ENCODE measurements around the gene CDYL2.

CDYL2 gene

DNA sequence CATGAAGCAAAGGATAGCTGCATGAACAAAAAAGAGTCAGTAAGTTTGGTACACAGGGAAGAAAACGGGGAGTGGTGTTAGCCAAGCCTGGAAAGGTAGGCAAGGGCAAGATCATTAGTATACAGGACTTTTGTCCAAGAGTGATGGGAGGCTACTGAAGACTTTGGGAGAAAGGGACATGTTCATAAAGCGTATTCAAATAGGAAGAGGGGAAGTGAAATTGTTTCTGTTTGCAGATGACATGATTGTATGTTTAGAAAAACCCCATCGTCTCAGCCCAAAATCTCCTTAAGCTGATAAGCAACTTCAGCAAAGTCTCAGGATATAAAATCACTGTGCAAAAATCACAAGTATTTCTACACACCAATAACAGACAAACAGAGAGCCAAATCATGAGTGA is 19.4 kb downstream of the CDYL2 start:
- no peak overlapping the region for H3K4me3 ChIP-seq (ENCODE audit: low read length)
- TF ChIP-seq, protein P1, sequence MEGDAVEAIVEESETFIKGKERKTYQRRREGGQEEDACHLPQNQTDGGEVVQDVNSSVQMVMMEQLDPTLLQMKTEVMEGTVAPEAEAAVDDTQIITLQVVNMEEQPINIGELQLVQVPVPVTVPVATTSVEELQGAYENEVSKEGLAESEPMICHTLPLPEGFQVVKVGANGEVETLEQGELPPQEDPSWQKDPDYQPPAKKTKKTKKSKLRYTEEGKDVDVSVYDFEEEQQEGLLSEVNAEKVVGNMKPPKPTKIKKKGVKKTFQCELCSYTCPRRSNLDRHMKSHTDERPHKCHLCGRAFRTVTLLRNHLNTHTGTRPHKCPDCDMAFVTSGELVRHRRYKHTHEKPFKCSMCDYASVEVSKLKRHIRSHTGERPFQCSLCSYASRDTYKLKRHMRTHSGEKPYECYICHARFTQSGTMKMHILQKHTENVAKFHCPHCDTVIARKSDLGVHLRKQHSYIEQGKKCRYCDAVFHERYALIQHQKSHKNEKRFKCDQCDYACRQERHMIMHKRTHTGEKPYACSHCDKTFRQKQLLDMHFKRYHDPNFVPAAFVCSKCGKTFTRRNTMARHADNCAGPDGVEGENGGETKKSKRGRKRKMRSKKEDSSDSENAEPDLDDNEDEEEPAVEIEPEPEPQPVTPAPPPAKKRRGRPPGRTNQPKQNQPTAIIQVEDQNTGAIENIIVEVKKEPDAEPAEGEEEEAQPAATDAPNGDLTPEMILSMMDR (IDR thresholded peaks at IDR 0.05; ENCODE audit: insufficient read depth, low read depth, low read length, missing control alignments), result no peak
- DNase-seq (ENCODE audit: low read depth), result no peak

DNA sequence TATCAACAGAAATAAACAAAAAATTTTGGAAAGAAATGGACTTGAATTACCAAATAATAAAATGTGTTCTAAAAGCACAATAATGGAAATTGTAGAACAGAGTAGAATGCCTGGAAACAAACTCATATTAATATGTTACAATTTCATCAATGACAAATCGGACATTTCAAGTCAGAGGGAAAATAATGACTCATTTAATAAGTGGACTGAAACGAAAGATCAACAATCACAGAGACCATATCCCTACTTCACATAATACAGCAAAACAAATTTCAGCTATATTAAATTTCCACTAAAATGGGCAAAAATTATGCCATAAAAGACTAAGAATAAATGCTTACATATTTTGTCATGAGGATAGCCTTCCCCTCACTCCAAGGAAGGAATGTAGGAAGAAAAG is 25.7 kb downstream of the CDYL2 start:
- TF ChIP-seq, protein P1 (IDR thresholded peaks at IDR 0.05; ENCODE audit: insufficient read depth, low read depth, low read length, missing control alignments), result no peak
- H3K4me3 ChIP-seq (ENCODE audit: low read length), result no peak overlapping the region
- DNase-seq (ENCODE audit: low read depth), result no peak

DNA sequence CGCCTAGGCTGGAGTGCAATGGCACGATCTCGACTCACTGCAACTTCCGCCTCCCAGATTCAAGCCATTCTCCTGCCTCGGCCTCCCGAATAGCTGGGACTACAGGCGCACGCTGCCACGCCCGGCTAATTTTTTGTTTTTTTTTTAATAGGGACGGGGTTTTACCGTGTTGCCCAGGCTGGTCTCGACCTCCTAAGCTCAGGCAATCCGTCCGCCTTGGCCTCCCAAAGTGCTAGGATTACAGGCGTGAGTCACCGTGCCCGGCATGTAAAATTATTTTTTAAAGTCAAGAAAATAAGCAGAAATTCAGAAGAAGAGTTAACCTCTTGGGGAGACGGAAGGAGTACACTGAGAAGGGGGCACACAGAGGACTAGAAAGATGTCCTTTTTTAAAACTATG is 27.5 kb downstream of the CDYL2 start:
- no peak overlapping the region for H3K4me3 ChIP-seq (ENCODE audit: low read length)
- DNase-seq (ENCODE audit: low read depth), result no peak
- TF ChIP-seq, protein P1 (IDR thresholded peaks at IDR 0.05; ENCODE audit: insufficient read depth, low read depth, low read length, missing control alignments), result no peak

DNA sequence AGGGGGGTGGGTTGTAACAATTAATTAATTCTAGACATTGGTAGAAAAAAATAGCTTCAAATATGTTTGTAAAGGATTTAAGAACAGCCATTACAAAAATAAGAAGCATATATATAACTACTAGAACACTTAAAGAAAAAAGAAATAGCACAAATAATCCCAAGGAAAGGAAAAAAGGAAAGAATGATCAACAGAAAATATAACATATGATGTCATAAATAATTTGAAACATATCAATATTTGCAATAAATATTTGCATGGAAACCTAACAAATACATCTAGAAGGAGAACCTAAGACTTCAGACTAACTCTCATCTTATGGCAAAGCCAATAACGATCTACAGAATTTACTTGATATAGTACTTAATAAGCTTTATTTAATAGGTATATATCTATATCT is 28.9 kb downstream of the CDYL2 start:
- TF ChIP-seq, protein P1 (IDR thresholded peaks at IDR 0.05; ENCODE audit: insufficient read depth, low read depth, low read length, missing control alignments), result no peak
- H3K4me3 ChIP-seq (ENCODE audit: low read length), result no peak overlapping the region
- no peak for DNase-seq (ENCODE audit: low read depth)

DNA sequence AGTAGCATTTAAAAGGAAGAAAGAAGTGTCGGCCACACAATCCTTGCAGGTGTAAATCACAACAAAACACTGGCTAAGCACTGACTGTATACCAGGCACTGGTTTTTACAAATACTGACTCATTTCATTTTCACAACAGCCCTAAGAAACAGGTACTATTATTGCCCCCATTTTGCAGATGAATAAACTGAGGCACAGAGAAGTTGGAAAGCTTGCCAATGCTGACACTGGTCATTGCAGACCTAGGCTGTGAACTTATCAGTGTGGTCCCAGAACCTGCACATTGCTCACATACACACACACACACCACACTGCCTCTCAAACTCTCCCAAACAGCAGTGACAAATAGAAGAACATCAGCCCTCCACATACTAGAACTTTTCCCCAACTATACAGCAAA is 37.6 kb downstream of the CDYL2 start:
- DNase-seq (ENCODE audit: low read depth), result no peak
- H3K4me3 ChIP-seq (ENCODE audit: low read length), result no peak overlapping the region
- TF ChIP-seq, protein P1 (IDR thresholded peaks at IDR 0.05; ENCODE audit: insufficient read depth, low read depth, low read length, missing control alignments), result no peak

DNA sequence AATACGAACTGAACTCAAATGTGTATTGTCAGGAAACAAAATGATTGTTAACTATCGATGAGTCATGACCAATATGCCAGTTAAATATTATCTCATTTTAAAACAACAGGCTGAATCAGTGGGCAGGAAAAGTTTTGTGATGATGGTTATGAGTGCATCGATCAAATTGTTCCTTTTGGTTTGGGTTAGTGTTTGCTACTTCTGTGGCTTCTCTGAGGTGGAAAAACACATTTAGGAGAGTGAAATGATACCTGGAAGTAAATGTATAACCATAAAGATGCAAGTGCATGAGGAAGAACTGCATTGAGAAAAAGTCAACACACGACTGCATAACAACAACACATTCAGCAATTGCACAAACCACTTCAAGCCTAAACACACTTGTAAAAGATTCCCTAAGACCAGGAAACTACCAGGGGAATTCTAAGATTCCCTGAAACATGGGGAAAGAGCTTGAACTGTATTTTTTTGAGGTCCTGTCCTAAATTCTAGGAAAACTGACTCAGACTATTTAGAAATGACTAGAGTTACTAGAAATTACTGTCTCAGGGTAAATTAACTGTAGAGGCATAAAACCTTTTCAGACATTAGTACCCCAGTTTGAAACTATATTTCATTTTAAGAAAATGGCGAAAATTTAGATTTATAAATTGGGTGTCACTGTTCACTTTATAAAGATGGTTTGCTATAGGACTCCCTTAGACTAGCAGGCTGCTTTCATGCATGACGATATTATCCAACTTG is 44.8 kb downstream of the CDYL2 start:
- no peak for DNase-seq (ENCODE audit: low read depth)
- no peak overlapping the region for H3K4me3 ChIP-seq (ENCODE audit: low read length)
- TF ChIP-seq, protein P1 (IDR thresholded peaks at IDR 0.05; ENCODE audit: insufficient read depth, low read depth, low read length, missing control alignments), result no peak

DNA sequence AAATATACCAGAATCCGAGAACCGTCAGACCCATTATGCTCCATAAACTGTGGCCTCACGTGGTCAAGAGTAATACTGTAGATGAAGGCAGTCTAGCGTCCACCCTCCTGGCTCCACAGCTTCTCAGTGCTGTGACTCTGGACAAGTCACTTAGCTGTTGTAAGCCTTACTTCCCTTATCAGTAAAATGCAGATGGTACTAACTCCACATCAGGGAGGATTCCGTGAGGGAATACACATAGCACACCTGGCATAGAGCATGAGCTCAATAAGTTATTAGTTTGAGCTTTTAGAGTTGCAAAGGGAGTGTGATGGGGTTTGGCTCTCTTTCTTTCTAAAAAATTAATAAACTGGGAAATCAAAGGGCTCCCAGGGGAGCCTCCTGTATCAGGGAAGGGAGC is 49.9 kb downstream of the CDYL2 start:
- no peak for DNase-seq (ENCODE audit: low read depth)
- TF ChIP-seq, protein P1 (IDR thresholded peaks at IDR 0.05; ENCODE audit: insufficient read depth, low read depth, low read length, missing control alignments), result no peak
- no peak overlapping the region for H3K4me3 ChIP-seq (ENCODE audit: low read length)
